GM19238 (cell line): ENCODE measurements around the gene ANKRD39.
A peak's percentile ranks its signal among the peaks of the same experiment; 100 is the strongest.
"Not testable (repeated sequence)": the region's sequence is repeated elsewhere in the genome, so short reads cannot be mapped to it uniquely, and the experiment has no call there.

Experiments
- DNase-seq: peaks from one replicate; pipeline ENCODE4 v3.0.0; 2011; ENCODE audit warnings: low spot score; ENCODE audit not compliant: insufficient read length

ANKRD39 gene

GRCh38 chr2:96873651-96874096 lies 15.9 kb upstream of the ANKRD39 start:
- no peak for DNase-seq

DNA sequence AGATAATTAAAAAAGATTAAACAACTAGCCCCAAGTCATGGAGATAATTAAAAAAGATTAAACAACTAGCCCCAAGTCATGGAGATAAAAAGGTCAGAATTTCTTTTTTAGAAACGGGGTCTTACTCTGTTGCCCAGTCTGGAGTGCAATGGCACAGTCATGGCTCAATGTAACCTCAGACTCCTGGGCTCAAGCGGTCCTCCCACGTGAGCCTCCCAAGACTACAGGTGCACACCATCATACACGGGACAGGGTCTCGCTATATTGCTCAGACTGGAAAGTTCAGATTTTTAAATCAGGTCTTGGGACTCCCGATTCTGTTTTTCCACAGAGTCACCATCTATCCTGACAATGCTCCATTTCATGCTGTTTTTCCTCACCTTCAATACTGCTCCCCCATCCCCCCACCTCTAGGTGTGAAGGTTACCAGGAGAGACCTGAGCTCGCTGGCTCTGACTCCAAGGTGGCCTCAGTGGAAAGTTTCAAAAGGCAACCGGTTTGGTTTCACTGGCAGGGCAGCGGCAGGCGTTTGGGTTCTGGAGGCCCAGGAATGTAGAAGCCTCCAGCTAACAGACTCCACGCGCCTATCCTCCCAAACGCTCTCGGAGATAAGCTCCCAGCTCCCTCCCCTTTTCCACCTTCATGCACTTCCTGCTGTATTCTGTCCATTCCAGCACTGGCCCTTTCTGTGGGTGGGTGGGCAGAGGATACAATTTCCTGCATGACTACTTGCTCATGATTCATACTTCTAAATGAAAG lies 15.0 kb upstream of the ANKRD39 start:
- no peak for DNase-seq

DNA sequence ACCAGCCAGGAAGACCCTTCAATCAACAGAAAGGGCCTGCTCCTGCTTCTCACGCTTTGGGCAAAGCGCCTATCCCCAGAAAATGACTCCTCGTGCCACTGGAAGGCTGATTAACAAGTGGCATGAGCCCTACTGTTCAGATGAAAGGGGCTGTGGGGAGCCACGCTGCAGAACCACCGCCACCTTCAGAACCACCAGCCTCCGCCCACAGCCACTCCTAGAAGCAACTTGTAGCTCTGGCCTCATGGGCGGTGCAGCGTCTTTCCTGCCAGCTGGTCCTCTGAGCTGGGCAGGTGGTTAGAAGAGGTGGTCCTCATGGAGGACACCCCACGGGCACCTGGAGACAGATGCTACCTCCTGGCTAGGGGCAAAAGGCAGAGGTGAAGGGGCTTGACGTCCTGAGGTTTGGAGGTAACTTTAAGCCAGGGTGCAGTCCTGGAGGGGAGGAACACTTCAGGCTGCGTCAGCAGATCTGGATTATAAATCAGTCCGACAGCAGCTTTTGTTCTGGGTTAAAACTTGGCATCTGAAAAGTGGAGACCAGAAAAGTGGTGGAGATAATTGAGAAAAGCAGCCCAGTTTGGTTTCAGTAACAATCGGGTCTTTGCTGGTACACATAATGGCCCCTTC lies 12.9 kb upstream of the ANKRD39 start:
- no peak for DNase-seq

DNA sequence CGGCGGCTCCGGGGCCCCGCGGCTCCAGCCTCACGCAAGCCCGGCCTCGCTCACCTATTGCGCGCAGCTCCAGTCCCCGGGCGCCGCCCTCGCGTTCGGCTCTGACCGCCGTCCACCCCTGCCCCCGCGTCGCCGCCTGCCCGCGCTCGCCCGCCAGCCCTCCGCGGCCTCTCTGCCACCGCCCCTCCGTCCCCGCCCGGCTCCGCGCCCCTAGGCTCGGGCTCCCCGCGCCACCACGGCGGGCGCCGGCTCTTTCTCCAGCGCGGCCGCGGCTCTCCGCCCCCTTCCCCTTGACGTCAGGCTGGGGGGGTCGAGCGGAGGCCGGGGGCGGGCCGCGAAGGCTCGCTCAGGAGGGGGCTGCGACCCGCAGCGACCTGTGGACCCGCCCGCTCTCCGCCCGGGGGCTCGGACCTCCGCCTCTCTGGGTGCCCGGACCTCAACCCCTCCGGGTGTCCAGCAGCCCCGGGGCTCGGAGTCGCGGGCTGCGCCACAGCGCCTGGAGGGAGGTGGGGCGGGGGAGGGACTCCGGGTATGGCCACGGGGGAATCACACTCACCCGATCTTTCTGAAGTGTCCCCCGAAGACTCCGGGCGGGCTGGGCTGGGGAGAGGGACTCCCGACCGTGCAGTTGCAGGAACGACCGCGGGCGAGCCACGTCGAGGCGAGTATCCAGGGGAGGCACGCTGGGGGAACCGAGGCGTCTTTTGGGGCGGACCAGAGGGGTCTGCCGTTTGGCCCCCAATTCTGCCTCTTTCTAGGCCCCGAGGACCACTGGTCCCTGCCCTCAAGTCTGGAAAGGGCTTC lies 12.2 kb upstream of the ANKRD39 start, which contains the start of gene SEMA4C:
Gene SEMA4C, minus strand, starts transcription at position 259 of the 804 bp plus-strand sequence. CDS start 2,194 bp downstream, outside the sequence.
- peak; percentile 55 for DNase-seq

- DNase-seq, result no peak
Observed at GRCh38 chr2:96869281-96869821, 11.5 kb upstream of the ANKRD39 start.

DNA sequence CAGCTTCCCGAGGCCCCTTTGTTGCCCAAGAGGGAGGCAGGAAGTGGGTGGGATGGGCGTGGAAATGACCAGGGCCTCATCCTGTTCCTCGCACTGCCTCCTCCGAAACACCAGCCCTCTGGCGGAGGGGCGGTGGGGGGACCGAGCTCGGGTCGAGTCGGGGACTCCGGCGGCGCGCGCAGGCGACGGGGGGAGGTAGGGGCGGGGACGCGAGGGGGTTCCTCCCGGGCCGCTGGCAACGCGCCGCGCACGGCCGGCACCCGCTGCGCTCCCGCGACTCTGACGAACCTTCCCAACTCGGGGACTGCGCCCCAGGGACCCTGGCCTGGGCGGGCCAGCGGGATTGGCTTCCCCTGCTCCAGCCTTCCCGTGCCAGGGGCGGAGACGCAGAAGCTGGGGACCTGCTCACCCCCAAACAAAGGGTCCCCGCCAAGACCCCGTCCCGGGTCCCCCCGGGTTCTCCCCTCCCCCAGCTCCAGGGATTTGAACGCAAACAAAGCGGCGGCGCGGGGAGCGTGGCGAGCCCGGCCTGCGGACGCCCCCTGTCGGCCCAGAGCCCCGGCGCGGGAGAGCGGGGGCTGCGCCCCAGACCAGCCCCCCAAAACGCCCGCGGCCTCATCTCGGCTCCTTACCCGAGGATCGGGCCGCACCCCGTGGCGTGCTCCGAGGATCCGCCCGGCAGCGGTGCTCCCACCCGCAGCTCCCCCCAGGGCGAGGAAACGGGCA lies 10.9 kb upstream of the ANKRD39 start:
- DNase-seq, result peak; percentile 90

DNA sequence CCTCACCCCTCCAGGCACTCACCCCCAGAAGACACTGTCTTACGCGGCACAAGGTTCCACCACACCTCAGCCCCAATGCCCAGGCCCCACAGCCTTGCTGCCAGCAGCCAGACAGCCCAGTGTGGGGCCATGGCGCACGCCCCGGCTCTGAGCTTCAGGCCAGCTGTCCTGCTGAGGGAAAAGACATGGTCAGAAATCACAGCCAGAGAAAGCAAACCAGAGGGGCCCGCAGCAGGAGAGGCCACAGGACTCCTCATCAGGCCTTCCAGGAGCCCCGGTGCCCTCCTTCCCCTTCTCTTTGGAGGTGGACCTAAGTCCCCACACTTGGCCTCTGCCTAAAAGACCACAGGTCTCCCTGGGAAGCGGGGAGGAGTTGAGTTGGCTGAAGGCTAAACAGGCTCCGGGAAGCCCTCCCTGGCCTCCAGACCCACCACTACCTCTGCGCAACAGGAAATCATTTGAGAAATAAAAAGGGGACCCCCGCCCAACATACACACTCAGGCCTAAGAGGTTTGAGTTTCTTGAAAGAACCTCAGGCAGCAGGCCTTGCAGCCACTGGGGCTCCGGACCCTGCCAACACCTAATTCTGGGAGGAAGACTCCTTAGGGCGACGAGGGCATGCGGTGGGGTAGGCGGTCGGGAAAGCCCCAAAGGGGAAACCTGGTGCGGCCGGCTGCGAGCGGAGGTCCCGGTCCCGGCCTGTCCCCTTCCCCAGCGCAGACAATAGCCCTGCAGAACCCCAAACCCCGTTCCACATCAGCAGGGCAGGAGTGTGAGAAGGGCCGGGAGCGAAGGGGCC lies 10.1 kb upstream of the ANKRD39 start:
- peak; percentile 44 for DNase-seq

DNA sequence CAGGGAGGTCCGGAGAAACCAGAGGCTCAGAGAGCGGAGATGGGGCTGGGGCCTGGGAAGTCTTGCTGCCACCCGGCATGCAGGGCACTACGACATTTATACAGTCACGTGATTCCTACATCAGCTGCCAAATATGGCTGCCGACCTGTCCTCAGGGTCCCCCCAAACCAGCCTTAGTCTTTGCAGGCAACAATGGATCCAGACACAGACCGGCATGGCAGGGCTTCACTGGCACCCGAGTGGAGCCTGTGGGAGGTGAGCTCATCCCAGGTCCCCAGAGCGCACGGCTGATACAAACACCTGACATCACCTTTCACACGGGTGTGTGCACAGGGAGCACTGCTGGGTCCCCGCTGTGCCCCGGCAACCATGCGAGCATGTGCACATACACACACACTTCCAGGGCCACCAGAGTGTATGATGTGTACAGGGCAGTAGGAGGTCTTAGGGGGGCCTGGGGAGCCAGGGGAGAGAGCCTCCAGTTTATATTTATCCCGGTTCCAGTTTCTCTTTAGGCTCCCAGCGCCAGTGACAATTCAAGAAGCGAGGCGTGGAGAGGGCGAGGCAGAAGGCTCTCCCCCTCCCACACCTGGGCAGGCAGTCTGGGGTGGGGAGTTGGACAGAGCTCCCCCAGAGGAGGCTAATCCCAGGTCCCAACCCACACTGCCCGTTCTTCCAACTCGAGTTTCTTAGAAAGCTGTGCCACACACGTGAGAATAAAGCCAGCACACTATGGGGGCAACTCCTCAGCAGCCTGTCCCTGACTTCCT lies 9.4 kb upstream of the ANKRD39 start:
- DNase-seq, result no peak

DNA sequence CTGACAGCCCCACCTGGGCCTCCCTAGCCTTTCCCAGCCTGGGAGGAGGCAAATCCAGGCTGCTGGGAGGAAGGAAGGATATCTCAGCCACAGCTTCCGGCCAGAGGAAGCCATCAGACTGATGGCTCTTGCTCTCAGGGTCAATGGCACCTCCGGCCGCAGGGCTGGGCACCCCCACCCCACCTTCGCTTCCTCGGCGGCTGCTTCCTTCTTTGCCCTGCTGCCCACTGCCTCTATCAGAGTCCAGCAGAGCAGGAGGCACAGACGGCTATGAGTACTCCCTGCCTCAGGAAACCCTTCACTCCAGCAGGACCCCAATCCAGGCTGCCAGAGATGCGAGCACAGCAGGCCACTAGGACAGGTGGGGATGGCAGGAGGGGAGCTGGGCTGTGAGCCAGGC lies 8.8 kb upstream of the ANKRD39 start:
- no peak for DNase-seq

- no peak for DNase-seq
Observed at GRCh38 chr2:96866149-96866548, 8.3 kb upstream of the ANKRD39 start.

DNA sequence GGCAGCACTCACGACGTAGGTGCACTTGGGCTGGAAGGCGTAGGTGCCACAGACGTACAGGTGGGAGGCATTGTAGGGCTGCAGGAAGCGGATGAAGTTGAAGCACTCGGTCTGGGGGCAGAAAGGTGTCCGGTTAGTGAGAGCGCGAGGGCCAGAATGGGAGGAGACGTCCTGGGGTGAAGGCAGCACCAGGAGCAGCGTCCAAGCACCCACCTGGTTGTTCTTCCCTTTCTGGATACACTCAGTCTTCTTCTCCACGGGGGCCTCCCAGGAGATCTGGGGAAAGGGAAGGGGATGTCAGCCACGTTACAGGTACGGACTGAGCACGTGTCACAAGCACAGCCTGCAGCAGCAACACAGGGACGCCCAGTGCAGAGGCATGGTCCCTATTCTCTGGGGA lies 7.8 kb upstream of the ANKRD39 start:
- no peak for DNase-seq

DNA sequence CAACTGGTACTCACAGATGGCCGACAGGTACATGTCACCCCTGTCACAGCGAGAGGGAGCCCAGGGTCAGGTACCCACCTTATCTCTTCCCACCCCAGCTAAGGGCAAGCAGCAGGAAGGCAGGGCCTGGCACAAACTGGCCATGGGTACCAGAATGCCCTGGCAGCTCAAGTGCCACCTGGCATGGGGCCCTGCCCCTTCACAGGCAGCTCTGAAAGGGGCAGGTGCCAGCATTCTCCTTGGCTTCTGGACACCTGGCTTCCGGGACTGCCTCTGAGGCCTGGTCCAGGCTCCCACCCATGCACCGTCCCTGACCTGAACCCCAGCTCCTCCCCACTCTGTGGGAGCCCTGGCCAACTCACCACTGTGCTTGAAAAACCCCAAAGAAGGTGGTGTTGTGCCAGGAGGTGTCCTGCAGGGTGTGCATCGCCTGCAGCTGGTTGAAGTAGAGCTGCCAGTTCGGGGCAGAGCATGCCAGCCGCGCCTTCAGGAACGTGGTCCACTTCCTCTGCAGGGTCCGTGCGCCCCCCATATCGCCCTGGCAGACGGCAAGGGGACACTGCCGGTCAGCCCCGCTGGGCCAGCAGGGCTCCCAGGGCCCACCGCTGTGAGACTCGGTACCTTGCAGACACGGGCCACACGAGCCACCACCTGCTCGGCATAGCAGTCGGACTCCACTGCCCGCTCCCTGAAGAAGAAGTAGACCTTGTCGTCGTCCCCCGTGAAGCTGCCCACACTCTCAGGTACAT lies 6.7 kb upstream of the ANKRD39 start:
- no peak for DNase-seq

- no peak for DNase-seq
Observed at GRCh38 chr2:96863575-96864342, 5.9 kb upstream of the ANKRD39 start.

GRCh38 chr2:96863056-96863455 lies 5.2 kb upstream of the ANKRD39 start:
- DNase-seq, result not testable (repeated sequence)

- no peak for DNase-seq
Observed at GRCh38 chr2:96861074-96861473, 3.3 kb upstream of the ANKRD39 start.

GRCh38 chr2:96860065-96861029 lies 2.5 kb upstream of the ANKRD39 start:
- DNase-seq, result no peak

DNA sequence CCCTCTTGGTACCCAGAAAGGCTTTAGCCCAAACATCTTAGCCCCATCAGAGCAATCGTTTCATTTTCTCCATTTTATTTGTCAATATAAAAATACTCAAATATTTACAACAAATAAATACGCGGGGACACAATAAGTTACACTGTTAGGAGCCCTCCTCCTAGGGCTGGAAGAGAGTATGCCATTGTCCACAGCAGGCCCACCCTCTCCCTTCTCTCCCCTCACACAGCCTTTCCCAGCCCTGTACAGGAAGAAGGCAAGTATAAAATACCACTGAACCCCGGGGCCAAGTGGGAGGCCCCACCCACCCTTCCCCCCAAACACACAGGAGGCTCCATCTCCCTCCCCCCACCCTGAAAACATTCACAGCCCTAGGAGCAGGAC lies 1.9 kb upstream of the ANKRD39 start:
- DNase-seq, result no peak
